GM21825 (cell line): ENCODE measurements around the gene NUP210L.

Source experiments
- ATAC-seq: cut with Tn5 transposase; IDR thresholded peaks from one replicate; pipeline ENCODE4 v1.9.1; 2021; ENCODE audit warnings: mild to moderate bottlenecking, moderate library complexity; ENCODE audit not compliant: unreplicated experiment

NUP210L gene

GRCh38 chr1:153945795-153946621, 208.9 kb downstream of the NUP210L start:
- peak; percentile 64 for ATAC-seq

GRCh38 chr1:153945131-153945794, 209.6 kb downstream of the NUP210L start:
- no peak for ATAC-seq

DNA sequence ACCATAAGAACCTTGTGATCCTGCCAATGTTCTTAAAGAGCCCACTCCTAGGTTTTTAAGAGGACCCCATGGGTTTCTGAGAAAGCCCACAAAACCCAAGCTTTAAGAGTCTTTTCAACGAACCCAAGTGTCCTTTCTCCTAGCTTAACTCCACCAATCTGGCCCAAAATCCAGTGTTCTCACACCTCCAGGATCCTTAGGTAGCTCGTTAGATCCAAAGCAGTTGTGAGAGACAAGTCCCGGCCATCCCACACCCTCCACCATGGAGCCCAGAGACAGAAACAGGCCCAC, 210.1 kb downstream of the NUP210L start:
- no peak for ATAC-seq

GRCh38 chr1:153944005-153944826, 210.7 kb downstream of the NUP210L start:
- no peak for ATAC-seq

DNA sequence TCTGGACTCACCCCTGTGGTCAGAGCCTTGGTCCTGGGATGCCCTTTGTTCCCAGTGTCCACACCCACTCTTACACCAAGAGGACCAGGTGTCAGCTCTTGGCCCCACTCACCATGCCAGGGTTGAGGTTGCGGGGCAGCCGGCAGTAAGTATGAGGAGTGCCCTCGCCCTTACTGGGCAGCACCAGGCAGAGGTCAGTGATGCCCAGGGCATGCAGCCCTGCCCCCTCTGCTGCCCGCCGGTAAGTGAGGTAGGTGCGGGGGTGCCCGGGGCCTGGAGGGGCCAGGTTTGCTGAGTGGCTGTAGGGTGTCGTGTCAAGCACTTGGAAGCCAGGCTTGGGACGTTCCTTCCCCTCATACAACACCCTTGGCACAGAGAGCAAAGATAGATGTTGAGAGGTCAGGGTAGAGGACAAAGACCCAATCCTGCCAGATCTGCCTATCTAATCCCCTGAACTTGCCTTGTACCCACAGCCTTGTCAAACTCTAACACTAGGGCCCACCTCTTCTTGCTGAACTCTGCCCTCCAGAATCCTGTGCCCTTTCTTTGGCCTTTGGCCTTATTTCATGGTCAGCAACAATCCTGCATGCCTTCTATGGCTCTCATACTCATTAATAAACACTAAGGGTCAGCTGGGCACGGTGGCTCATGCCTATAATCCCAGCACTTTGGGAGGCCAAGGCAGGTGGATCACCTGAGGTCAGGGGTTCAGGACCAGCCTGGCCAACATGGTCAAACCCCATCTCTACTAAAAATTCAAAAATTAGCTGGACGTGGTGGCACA, 211.9 kb downstream of the NUP210L start:
- no peak for ATAC-seq
